DMS53 treated with DMSO at 0.1 percent for 48 hours (cell line): ENCODE measurements around the gene TAF13.
"Not testable (repeated sequence)": the region's sequence is repeated elsewhere in the genome, so short reads cannot be mapped to it uniquely, and the experiment has no call there.

Experiments
- DNase-seq: peaks from one replicate; lab custom pipeline; 2025; ENCODE audit not compliant: unreplicated experiment; lab: John Stamatoyannopoulos, UW

Gene TAF13

DNA sequence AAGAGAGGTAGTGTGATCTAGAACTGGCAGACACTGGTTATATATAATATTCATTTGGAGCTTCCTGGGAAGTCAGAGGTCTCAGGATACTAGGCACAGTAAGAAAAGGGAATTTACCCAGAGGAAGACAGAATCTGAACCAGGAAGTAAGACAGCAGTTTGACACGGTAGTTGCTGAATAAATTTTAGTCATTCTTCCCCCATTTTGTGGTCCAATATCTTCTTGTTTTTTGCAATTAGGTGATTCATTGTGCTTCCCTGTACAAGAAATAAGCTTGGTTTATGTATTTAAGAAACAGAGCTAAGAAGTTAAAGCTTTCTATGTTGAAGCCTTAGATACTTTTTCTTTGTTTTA, 16.0 kb upstream of the TAF13 start:
- no peak for DNase-seq

DNA sequence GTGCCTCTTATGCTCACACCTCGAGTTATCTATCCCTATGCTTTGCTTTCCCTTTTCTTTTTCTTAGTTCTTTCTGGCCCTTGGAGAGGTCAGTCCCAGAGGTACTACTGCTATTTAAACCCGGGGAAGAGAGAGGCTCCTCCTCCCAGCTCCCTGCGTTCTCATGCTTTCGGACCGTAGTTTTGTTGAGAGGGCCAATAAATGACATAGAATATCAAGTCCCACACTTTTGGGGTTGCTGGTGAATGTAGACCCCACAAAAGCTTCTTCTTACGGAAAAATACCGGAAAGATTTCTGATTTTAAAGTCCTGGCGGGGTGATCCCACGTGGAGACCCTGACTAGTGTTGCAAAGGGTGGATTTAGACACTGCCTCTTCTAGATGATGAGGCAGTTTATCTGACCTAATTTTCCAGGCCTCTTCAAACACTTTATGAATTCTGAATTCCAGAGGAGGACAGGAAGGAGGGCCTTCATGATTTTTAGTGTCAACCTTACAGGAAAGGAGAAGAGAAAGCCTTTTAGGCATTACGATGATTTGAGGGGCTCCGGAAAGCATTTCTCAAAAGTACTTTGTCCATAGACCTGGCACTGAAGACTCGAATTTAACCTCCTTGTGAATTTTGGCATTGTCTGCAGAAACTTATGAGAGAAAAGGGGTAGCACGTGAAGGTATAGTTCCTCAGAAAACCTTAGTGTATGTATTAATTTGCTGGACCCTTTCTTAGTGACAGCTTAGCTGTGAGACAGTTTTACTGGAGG, 15.5 kb upstream of the TAF13 start:
- DNase-seq = peak; percentile 56

DNA sequence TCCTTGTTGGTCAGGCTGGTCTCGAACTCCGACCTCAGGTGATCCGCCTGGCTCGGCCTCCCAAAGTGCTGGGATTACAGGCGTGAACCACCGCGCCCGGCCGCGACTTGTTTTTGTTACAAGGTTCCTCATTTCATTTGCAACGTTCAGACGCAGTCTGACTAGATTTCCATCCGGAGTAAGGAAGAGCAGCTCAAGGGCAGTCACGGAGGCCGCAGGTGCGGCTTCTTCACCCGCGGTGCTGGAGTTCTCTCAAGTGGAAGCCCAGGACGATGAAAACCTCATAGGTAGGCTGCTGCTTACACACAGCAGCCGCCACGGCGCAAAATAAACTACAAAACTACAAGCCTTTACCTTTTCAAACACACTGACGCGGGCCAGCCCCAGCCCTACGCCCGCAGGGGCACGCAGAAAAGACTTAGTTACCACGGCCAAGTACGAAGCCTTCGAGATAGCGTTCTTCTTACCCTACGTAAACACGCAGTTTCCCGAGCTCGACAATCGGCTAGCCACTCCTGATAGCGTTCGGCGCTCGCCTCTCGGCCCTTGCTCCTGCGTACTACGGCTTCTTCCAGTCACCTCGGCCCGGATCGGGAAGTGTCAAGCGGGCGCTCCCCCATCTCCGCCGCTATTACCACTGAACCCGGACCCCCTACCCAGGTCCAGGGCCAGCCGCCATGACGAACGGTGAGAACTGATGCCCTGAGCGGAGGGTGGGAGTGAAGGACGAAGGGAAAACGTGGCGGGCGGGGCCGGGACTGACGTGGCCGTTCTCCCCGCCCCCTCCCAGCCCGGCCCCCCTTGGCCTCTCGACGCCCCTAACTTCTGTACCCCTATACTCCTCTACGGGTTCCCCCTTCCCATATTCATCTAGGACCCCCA, 14.6 kb upstream of the TAF13 start, which contains the start of gene TMEM167B:
TSS of gene TMEM167B (plus strand) at position 569 of the 882 bp plus-strand sequence. CDS start at position 678, 109 bp downstream.
- peak; percentile 94 for DNase-seq

DNA sequence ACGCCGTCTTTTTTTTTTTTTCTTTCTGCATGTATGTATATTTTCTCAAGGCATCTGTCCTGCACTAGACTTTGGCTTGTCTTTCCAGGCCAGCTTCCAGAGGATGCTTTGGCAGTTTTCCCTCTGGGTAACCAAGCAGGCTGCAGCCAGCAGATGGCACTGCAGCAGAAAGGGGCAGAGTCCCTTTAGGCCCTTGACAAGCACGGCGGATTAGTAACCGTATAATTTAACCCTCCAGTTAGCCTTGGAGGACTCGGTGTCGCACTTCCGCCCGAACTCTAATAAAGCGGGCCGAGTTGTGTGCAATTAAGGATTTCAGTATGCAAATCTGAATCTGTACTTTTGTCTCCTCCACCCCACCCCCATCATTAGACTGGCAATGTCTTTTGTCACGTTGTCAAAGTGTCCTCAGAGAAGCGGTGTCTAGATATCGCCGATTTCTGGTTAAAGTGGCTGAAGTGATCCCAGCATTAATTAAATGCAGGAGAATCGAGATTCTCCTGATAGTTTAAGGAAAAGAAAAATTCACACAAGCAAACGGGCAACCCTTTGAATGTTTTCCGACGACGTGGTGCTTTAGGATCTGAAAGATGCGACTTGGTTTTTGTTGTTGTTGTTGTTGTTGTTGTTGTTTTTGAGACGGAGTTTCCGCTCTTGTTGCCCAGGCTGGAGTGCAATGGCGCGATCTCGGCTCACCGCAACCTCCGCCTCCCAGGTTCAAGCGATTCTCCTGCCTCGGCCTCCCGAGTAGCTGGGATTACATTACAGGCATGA, 13.6 kb upstream of the TAF13 start:
- peak; percentile 91 for DNase-seq

DNA sequence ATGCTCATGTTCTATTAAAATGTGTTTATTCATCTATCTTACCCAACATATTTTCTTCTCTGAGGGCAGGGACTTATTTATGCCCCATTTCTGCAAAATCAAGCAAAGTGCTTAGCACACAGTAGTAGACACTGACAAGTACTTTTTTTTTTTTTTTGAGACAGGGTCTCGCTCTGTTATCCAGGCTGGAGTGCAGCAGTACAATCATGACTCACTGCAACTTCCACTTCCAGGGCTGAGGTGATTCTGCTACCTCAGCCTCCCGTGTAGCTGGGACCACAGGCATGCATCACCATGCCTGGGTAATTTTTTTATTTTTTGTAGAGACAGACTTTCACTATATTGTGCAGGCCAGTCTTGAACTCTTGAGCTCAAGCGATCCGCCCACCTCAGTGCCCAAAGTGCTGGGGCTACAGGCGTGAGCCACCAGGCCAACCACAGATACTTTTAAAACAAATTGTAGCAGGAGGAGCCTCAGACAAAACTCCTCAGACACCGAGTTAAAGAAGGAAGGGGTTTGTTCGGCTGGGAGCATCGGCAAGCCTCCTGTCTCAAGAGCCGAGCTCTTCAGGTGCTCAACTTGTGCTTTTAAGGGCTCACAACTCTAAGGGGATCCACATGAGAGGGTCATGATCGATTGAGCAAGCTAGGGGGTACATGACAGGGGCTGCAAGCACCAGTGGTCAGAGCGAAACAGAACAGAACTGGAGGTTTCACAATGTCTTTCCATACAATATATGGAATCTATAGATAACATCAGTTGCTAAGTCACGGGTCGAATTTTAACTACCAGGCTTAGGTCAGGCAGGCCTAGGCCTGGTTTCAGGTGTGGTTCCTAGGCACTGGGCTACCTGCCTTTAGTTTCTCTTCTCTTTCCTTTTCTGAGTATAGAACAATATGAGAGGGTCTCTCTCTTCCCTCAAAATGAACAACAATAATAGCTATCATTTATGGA, 9.0 kb upstream of the TAF13 start:
- DNase-seq = no peak

DNA sequence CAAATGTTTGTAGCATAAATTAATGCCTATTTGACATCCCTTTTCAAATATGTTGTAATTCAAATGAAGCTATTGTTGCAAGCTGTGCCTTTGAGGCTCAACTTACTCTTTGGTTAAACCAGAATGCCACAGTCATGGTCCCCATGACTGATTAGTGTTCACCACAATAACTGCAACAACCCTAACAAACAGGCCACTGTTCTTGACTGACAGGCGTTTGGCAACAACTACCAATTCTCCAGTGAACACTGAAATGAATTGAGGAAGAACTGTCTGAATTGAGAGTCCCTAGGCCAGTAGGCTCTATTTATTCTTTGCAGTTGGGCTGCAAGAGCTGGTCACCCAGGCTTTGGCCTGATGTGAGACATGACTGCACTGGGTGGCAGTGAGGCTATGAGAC, 8.1 kb upstream of the TAF13 start:
- DNase-seq = no peak

DNA sequence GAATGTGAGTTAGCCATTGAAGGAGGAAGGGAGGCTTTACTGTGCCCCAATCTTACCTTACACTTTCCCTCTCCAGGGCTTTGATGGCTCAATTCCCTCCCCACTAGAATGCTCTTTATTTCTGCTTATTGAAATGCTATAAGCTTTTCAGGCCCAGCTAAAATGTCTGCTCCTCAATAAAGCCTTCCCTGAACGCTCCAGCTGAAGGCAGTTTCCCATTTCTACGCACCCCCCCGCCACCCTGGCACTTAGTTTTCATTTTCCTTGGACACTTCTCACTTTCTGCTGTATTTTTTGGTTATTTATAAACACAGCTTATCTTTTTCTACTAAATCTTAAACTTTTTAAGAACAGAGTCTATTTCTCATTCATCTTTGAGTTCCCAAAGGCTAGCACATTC, 7.7 kb upstream of the TAF13 start:
- DNase-seq = no peak

DNA sequence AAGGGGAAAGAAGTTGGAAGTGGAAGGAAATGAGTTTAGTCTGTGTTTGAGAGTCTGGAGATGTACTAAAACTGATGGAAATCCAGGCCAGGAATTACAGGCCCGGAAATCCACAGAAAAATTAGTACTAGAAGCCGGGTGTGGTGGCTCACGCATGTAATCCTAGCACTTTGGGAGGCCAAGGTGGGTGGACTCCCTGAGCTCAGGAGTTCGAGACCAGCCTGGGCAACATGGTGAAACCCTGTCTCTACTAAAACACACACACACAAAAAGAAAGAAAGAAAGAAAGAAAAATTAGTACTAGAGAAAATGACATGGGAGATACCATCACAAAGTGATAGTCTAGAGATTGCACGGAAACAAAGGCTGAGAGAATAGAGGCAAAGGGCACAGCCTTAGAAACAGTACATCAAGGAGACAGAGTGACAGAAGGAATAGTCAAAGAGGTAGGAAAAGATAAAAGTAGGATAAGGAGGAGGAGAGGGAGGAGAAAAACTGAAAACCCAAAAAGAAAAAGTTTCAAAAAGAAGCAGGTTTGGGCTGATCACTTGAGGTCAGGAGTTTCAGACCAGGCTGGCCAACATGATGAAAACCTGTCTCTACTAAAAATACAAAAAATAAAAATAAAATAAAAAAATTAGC, 4.8 kb upstream of the TAF13 start:
- no peak for DNase-seq

DNA sequence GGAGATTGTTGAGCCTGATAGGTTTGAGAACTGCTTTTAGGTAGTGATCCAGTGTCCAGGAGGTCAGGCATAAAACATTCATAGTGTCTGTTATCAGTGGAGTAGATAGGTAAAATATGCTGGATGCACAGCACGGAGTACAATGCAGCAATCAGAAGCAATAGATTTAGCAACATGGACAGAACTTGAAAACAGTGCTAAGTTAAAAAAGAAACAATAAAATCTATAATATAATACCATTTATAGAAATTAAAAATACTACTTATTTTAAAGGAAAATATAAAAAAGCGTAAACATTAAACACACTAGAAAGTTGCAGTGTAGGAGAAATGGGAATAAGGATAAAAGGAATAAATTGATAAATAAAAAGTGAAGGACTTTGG, 3.4 kb upstream of the TAF13 start:
- no peak for DNase-seq

DNA sequence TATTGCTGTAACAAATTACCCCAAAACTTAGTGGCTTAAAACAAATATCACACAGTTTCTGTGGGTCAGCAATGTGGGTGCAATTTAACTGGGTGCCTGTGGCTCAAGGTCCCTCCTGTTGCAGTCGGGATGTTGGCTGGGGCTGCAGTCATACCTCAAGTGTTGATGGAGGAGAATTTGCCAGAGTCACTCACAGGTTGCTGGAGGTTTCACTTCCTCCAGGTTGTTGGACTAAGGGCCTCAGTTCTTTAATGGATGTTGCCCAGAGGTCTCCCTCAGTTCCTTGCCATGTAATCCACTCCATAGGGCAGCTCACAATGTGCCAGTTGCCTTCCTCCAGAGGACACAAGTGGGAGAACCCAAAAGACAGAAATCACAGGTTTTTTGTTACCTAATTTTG, 2.5 kb upstream of the TAF13 start:
- no peak for DNase-seq

DNA sequence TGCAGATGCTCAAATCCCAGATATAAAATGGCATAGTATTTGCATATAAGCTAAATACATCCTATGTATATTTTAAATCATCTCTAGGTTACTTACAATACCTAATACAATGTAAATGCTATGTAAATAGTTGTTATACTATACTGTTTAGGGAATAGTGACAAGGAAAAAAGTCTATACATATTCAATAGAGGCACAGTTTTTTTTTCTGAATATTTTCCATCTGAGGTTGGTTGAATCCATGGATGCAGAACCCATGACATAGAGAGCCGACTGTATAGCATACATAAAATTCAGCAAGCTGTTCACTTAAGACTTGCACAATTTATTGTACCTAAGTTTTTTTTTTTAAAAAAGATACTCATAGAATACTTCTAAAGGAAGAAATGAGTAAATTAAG, 6.5 kb downstream of the TAF13 start:
- DNase-seq = no peak

DNA sequence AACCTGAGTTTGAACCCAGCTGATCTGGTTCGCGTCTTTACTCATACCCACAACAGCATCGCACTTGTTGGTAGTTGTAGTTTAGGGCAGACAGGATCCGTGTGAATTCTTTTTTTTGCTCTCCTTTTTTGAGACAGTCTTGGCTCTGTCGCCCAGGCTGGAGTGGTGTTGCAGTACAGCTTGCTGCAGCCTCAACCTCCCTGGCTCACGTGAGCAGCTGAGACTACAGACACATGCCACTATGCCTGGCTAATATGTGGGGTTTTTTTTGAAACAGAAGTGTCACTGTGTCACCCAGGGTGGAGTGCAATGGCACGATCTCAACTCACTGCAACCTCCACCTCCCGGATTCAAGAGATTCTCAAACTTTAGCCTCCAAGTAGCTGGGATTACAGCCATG, 7.9 kb downstream of the TAF13 start:
- DNase-seq = no peak

DNA sequence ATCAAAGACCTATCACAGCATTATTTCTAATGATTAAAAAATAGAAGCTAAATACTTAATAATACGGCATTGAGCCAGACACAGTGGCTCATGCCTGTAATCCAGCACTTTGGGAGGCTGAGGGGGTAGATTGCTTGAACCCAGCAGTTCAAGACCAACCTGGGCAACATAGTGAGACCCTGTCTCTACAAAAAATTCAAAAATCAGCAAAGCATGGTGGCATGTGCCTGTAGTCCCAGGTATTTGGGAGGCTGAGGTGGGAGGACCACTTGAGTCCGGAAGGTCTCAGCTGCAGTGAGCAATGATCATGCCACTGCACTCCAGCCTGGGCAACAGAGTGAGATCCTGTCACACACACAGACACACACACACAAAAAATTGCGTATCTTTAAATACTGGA, 10.7 kb downstream of the TAF13 start:
- no peak for DNase-seq

DNA sequence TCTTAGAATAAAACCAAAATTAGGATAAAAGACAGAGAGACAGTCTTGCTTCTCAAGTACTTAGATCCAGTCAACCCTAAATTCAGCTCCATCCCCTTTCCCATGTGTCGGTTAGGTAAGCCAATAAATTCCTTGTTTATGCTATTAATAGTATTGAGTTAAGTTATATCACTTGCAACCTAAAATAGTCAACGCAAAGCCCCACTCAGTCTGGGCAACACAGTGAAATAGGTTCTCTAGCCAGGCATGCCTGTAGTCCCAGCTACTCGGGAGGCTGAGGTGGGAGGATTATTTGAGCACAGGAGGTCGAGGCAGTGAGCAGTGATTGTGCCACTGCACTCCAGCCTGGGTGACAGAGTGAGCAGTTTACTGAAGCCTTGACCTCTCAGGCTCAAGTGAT, 14.6 kb downstream of the TAF13 start:
- no peak for DNase-seq

DNA sequence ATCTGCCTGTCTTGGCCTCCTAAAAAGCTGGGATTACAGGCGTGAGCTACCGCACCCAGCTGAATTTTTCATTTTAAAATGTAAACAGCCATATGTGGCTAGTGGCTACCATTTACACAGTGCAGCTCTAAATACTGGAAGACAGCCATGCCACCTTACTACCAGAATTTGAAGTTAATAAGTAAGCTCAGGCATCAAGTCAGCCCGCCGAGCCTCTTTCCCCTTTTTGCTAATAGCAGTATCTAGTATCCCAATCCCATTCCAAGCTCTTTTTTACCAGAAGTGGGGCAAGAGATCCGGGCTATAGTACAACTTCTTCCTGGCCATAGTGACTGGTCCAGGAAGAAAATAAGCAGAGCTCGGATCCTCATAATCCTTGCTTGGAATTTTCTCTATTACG, 15.1 kb downstream of the TAF13 start:
- DNase-seq = no peak

DNA sequence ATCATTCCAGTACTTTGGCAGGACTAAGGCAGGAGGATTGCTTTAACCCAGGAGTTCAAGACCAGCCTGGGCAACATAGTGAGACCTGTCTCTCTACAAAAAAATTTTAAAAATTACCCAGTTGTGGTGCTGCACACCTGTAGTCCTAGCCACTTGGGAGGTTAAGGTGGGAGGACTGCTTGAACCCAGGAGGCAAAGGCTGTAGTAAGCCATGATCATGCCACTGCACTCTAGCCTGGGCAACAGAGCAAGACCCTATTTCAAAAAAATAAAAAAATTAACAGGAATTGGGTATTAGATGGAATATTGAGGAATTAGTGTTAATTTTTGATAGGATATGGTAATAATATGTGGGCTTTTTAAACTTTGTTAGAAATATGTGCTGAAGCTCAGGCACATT, 16.8 kb downstream of the TAF13 start:
- no peak for DNase-seq

DNA sequence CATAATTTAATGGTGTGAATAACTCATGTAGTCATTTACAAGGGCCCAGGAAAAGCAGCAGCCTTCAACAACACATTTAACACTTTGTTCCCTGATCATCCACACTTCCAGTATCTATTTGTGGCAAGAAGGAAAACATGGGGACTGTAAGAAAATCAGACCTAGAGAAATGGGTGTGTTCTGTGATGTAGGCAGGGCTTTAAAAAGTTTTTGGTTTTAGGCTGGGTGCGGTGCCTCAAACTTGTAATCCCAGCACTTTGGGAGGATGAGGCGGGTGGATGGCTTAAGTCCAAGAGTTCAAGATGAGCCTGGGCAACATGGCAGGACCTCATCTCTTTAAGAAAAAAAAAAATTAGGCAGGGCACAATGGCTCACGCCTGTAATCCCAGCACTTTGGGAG, 19.7 kb downstream of the TAF13 start:
- DNase-seq = no peak

DNA sequence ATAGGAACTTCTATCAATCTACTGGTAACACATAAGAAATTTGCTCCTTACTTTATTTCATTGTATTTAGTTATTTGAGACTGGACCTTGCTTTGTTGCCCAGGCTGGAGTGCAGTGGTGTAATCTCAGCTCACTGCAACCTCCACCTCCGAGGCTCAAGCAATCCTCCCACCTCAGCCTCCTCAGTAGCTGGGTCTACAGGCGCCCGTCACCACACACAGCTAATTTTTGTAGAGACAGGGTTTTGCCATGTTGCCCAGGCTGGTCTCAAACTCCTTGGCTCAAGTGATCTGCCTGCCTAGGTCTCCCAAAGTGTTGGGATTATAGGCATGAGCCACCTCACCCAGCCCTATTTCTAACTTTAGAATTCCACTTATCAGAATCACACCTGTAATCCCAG, 23.7 kb downstream of the TAF13 start:
- DNase-seq = not testable (repeated sequence)

DNA sequence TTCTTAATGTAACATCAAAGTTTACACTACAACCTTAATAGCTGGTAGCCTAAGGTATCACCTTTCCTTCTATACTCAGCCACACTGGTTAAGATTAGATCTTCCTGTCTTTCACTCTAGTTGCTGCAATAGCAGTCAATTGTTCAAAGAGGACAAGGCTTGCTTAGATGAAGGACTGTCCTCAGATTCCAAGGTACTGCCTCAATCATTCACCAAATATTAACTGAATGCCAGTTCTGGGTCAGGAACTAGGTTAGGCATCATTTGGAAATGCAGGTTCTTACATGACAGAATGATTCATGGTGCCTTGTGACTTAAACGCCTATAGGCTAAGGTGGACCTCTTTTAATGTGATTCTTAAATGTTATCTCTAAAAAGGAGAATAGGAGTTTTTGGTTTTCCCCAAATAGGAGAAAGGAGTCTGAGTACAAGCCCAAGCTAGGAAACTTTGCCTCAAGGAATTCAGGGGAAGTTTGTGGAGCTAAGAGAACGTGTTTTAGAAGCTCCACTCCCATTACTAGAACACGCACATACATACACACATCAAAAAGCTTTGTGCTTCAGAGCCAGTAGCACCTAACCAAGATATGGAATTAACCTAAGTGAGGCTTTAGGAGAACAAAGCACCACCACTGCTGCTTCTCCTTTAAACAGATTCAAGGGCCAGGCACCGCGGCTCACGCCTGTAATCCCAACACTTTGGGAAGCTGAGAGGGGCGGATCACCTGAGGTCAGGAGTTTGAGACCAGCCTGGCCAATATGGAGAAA, 25.4 kb downstream of the TAF13 start:
- DNase-seq = no peak
